Panc1 (cell line): ENCODE results near the gene ZNF506. TPM values are rescaled to one million over a fixed set of nuclear protein-coding genes. Genes with fewer than 3 reads are reported as not detected.
"Not testable (repeated sequence)": the region's sequence is repeated elsewhere in the genome, so short reads cannot be mapped to it uniquely, and the experiment has no call there.

ENCODE experiments used
- ATAC-seq: fragments of 200-7000 bp; cut with Tn5 transposase; 2 replicates; pipeline ENCODE4 v1.9.1; 2020; ENCODE audit warnings: mild to moderate bottlenecking, moderate library complexity
- BruUV-seq: library from RNA; stranded (reverse); fragments of 400-500 nt; replicated peaks from 2 replicates; lab custom pipeline; 2021; lab: Mats Ljungman, UMichigan
- CTCF ChIA-PET: fragments of 300-600 bp; sonication (Branson Sonifier 250); formaldehyde crosslinking; loops from one replicate; lab custom pipeline; 2022; ENCODE audit warnings: antibody characterized with exemption; lab: Charles Lee
- POLR2A ChIA-PET: fragments of 300-600 bp; sonication (Branson Sonifier 250); formaldehyde crosslinking; loops from one replicate; lab custom pipeline; 2022; ENCODE audit warnings: antibody characterized with exemption; lab: Charles Lee
- DNase-seq: peaks from one replicate; pipeline ENCODE4 v3.0.0-alpha.2; 2010; ENCODE audit warnings: low read depth, low spot score
- H3K27ac ChIP-seq: 2 replicates; pipeline ENCODE4 v1.5.1; 2011; ENCODE audit warnings: mild to moderate bottlenecking, low read length, inconsistent platforms
- H3K27me3 ChIP-seq: fragments of 200-500 bp; sonication (Bioruptor generic); 2 replicates; pipeline ENCODE4 v1.6.0; 2014; ENCODE audit warnings: low read length, inconsistent platforms; ENCODE audit not compliant: control insufficient read depth, insufficient read depth
- H3K36me3 ChIP-seq: fragments of 200-500 bp; sonication (Bioruptor generic); 2 replicates; pipeline ENCODE4 v1.5.1; 2014; ENCODE audit warnings: inconsistent platforms, mild to moderate bottlenecking, low read length, moderate library complexity; ENCODE audit not compliant: control insufficient read depth, insufficient read depth
- H3K4me1 ChIP-seq: 2 replicates; pipeline ENCODE4 v1.5.1; 2011; ENCODE audit warnings: inconsistent platforms, mild to moderate bottlenecking, low read length, moderate library complexity; ENCODE audit not compliant: control insufficient read depth, insufficient read depth
- H3K4me3 ChIP-seq, 2 experiments: 2 replicates each; pipeline ENCODE4 v1.5.1; 2011 to 2012; ENCODE audit warnings: low read depth in 2 of 2, low read length in 2 of 2, mild to moderate bottlenecking in 2 of 2, inconsistent platforms in 1 of 2, moderate library complexity in 1 of 2
- H3K9me3 ChIP-seq: fragments of 200-500 bp; sonication (Bioruptor generic); 2 replicates; pipeline ENCODE4 v1.5.1; 2014; ENCODE audit warnings: low read depth, mild to moderate bottlenecking, inconsistent platforms, low read length, moderate library complexity; ENCODE audit not compliant: control insufficient read depth, insufficient read depth
- CTCF ChIP-seq: fragments of 450-650 bp; IDR thresholded peaks from 2 replicates; pipeline ENCODE4 v1.5.1; 2017; ENCODE audit warnings: mild to moderate bottlenecking
- POLR2AphosphoS5 ChIP-seq: IDR thresholded peaks from 2 replicates; pipeline ENCODE4 v1.6.1; 2012; ENCODE audit warnings: mild to moderate bottlenecking, low read depth, low read length, moderate library complexity
- REST ChIP-seq, 2 experiments: IDR thresholded peaks; 2 replicates each; pipeline ENCODE4 v1.6.1; 2011 to 2012; ENCODE audit warnings: low read depth in 2 of 2, control low read depth in 1 of 2, low read length in 1 of 2, mild to moderate bottlenecking in 1 of 2, moderate library complexity in 1 of 2; ENCODE audit not compliant: insufficient read depth in 1 of 2
- SIN3A ChIP-seq: IDR thresholded peaks from 2 replicates; pipeline ENCODE4 v1.6.1; 2012; ENCODE audit warnings: low read depth, mild to moderate bottlenecking, low read length, moderate library complexity, borderline replicate concordance; ENCODE audit not compliant: insufficient read depth
- TCF7L2 ChIP-seq: IDR thresholded peaks from 2 replicates; pipeline ENCODE4 v1.6.1; 2011; ENCODE audit warnings: mild to moderate bottlenecking, low read depth, low read length, inconsistent platforms
- in situ Hi-C: cut with HindIII; loops from 2 replicates; pipeline ENCODE4 v1.10.0; 2016; ENCODE audit warnings: low sequenced_read_pairs, low pct_unique_long_range_greater_than_20kb
- intact Hi-C: fragments of 100-400 bp; cut with micrococcal nuclease; formaldehyde crosslinking; loops from one replicate; pipeline ENCODE4 v1.10.0; 2022; ENCODE audit not compliant: unreplicated experiment
- total RNA-seq: library from RNA; stranded (reverse); gene quantifications from one replicate; pipeline ENCODE4 v1.2.1, GENCODE V29; 2021; ENCODE audit not compliant: unreplicated experiment

Gene ZNF506
- total RNA-seq, 1 experiment from 2014 or later, result 11.4 TPM

GRCh38 chr19:19858751-19859150 is 37.2 kb upstream of the ZNF506 start:
- Histone ChIP-seq H3K27ac (no peak overlapping the region), H3K4me3 (no peak overlapping the region), H3K36me3 (no peaks in the 10 kb centered on the region), H3K9me3 (no peaks in the 10 kb centered on the region), H3K4me1 (no peaks in the 10 kb centered on the region), H3K27me3 (no peaks in the 10 kb centered on the region)
- DNase-seq (no peak), ATAC-seq (no peak)
- in situ Hi-C loops, result no loop called here
- intact Hi-C loops, result no loop called here
- no peak for TF ChIP-seq REST (IDR thresholded peaks at IDR 0.05; ENCODE audit: insufficient read depth in 1 of 2, low read depth in 2 of 2, low read length in 1 of 2)
- TF ChIP-seq POLR2AphosphoS5, result no peak
- TF ChIP-seq CTCF, result no peak
- TF ChIP-seq TCF7L2, result no peak
- no peak for TF ChIP-seq SIN3A
- ChIA-PET CTCF (no interaction called here), POLR2A (no interaction called here)
- BruUV-seq, result no TSS peak

- CTCF ChIA-PET, ATAC-seq, DNase-seq, H3K27ac ChIP-seq, H3K4me1 ChIP-seq, H3K36me3 ChIP-seq, POLR2A ChIA-PET, H3K4me3 ChIP-seq, H3K27me3 ChIP-seq, in situ Hi-C loops, BruUV-seq, H3K9me3 ChIP-seq, intact Hi-C loops: not testable (repeated sequence)
Observed at GRCh38 chr19:19851740-19852139, 30.2 kb upstream of the ZNF506 start.

- in situ Hi-C loops, result no loop called here
- Histone ChIP-seq H3K27ac (no peak overlapping the region), H3K27me3 (no peaks in the 10 kb centered on the region), H3K9me3 (no peaks in the 10 kb centered on the region; the same call in 1 of the 2 replicates), H3K36me3 (no peaks in the 10 kb centered on the region), H3K4me1 (no peaks in the 10 kb centered on the region), H3K4me3 (no peak overlapping the region)
- intact Hi-C loops, result no loop called here
- BruUV-seq, result no TSS peak
- no peak for DNase-seq
- no peak for ATAC-seq
- ChIA-PET POLR2A (no interaction called here), CTCF (interaction anchor here (0.7 kb wide), 2 partner anchors 28 to 107 kb away, joined by 3 to 6 read pairs; no protein-coding TSS in a partner anchor)
- TF ChIP-seq CTCF (no peak), REST (IDR thresholded peaks at IDR 0.05; ENCODE audit: insufficient read depth in 1 of 2, low read depth in 2 of 2, low read length in 1 of 2) (no peak), SIN3A (no peak), TCF7L2 (no peak), POLR2AphosphoS5 (no peak)
Observed at GRCh38 chr19:19849056-19849455, 27.5 kb upstream of the ZNF506 start.
